ENCODE results near the gene RPS3.
A peak's percentile ranks its signal among the peaks of the same experiment; 100 is the strongest.
"Not testable (repeated sequence)": the region's sequence is repeated elsewhere in the genome, so short reads cannot be mapped to it uniquely, and the experiment has no call there.

The RPS3 gene

GRCh38 chr11:75388386-75389275, 10.7 kb upstream of the RPS3 start:
- no peak for TF ChIP-seq POLR2A (IDR thresholded peaks at IDR 0.05; ENCODE audit: low read depth, low read length)
- DNase-seq (ENCODE audit: insufficient read length, low spot score) (peak; percentile 57), FAIRE-seq (no peak)

GRCh38 chr11:75389276-75389605, 10.1 kb upstream of the RPS3 start:
- no peak for DNase-seq (ENCODE audit: insufficient read length, low spot score)
- no peak for FAIRE-seq
- TF ChIP-seq POLR2A (IDR thresholded peaks at IDR 0.05; ENCODE audit: low read depth, low read length) = no peak

DNA sequence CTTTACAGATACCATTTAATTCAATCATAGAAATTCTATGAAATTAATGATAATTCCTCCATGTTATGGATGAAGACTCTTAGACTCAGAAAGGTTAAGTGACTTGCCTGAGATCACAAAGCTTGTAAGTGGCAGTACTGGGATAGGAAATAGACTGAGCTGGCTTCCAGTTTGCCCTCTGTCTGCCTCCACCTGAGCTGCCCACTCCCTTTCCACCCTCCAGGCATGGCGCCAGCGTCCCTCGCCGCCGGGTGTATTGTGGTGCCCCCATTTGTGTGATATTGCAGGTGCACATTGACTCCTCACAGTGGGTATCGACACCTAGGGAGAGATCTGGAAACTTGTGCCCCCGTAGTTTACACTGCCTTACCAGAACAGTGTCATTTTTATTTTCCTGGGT, 9.4 kb upstream of the RPS3 start:
- no peak for FAIRE-seq
- TF ChIP-seq POLR2A (IDR thresholded peaks at IDR 0.05; ENCODE audit: low read depth, low read length) = no peak
- DNase-seq (ENCODE audit: insufficient read length, low spot score) = no peak

DNA sequence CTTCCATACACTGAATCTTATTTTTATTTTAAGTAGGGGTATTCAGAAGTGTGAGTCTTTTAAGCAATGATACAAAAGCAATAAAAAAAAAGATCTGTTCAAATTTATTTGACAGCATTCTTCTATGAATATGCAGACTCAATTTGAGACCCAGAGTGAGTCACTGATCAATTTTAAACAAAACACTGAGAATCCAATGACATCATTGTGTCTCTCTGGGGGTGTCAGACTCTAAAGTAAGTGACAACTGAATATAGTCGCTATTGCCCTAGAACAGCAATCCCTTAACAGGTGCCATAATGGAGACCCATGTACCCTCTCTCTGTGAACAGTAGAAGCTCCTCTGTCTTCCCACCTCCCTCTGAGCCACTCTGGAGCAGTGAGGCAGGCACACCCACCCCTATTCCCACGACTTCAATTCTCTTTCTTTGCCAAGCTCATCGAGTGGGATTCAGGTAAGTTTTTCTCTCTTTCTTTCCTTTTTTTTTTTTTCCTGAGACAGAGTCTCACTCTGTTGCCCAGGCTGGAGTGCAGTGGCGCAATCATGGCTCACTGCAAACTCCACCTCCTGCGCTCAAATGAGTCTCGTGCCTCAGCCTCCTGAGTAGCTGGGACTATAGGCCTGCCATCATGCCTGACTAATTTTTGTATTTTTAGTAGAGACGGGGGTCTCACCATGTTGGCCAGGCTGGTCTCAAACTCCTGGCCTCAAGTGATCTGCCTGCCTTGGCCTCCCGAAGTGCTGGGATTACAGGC, 5.1 kb upstream of the RPS3 start:
- no peak for TF ChIP-seq POLR2A (IDR thresholded peaks at IDR 0.05; ENCODE audit: low read depth, low read length)
- FAIRE-seq = no peak

GRCh38 chr11:75398906-75399305, 412 bp upstream of the RPS3 start:
- DNase-seq (ENCODE audit: insufficient read length, low spot score) (no peak), FAIRE-seq (no peak)

More for the DNA sequence above, 5.1 kb upstream of the RPS3 start:
- no peak for DNase-seq (ENCODE audit: insufficient read length, low spot score)

DNA sequence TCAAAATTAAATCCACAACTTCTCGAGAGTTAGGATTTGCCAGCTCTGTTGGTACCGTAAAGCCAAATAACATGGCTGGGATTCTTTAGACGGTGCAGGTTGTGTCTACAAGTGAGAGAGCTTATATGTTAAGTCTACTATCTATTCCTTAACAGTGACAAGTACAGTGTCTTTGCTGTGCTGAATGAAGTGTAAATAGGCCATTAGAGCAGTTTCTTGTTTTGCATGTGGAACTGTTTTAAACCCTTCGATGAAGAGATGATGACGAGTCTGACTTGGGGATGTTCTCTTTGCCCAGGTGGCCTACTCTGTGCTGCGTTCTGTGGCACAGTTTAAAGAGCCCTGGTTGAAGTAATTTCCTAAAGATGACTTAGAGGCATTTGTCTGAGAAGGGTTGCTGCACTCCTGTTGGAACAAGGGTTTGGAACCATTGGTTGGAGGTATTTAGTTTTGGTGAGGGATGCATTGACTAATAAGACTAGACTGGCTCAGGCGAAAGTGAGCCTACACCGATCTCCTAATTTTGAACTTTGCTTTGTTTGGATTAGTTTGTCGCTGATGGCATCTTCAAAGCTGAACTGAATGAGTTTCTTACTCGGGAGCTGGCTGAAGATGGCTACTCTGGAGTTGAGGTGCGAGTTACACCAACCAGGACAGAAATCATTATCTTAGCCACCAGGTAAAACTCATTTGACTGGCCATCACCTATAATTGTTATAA, 988 bp downstream of the RPS3 start:
- DNase-seq (ENCODE audit: insufficient read length, low spot score) (no peak), FAIRE-seq (no peak)
- TF ChIP-seq POLR2A (IDR thresholded peaks at IDR 0.05; ENCODE audit: low read depth, low read length) = no peak

More at GRCh38 chr11:75398906-75399305, 412 bp upstream of the RPS3 start:
- no peak for TF ChIP-seq POLR2A (IDR thresholded peaks at IDR 0.05; ENCODE audit: low read depth, low read length)

GRCh38 chr11:75402002-75402773, 2.9 kb downstream of the RPS3 start:
- no peak for TF ChIP-seq POLR2A (IDR thresholded peaks at IDR 0.05; ENCODE audit: low read depth, low read length)
- FAIRE-seq (no peak), DNase-seq (ENCODE audit: insufficient read length, low spot score) (no peak)

- DNase-seq (ENCODE audit: insufficient read length, low spot score) (no peak), FAIRE-seq (no peak)
- no peak for TF ChIP-seq POLR2A (IDR thresholded peaks at IDR 0.05; ENCODE audit: low read depth, low read length)
Measured at GRCh38 chr11:75403037-75403436, 3.7 kb downstream of the RPS3 start.

DNA sequence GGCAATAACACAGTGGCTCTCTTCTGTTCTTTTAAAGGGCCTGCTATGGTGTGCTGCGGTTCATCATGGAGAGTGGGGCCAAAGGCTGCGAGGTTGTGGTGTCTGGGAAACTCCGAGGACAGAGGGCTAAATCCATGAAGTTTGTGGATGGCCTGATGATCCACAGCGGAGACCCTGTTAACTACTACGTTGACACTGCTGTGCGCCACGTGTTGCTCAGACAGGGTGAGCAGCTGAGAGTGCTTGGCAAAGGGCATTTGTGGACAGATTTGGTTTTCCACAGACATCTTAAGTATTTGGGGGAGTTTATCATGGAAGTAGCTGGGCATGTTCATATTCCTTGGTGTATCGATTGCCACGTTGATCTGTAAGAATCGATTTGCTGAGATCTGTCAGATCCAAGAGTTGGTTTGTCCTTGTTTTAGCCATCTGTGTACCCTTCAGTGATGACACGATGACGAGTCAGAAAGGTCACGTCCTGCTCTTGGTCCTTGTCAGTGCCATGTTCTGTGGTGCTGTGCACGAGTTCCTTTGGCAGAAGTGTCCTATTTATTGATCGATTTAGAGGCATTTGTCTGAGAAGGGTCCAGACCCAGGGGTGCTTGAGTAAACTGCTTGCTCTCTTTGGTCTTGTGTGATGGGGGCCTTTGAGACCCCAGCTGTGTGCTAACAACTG, 4.8 kb downstream of the RPS3 start:
- no peak for TF ChIP-seq POLR2A (IDR thresholded peaks at IDR 0.05; ENCODE audit: low read depth, low read length)
- DNase-seq (ENCODE audit: insufficient read length, low spot score) = no peak
- FAIRE-seq = no peak

DNA sequence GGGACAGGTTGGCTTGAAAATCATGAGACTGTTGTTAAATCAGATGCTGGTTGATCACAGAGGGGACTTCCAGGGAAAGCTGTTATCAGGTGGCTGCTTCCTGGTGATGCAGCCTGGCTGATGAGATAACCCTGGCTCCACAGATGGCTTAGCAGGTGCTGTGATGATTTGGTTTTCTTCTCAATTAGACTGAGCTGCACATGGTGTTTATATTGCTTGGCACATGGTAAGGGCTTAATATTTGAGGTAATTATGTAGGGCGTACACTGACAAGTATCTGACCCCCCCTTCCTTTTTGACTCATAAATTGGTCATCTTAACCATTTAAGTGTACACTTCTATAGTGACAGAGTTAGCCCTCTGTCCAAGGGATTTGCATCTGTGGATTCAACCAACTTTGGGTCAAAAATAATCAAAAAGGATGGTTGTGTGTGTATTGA, 7.0 kb downstream of the RPS3 start:
- no peak for DNase-seq (ENCODE audit: insufficient read length, low spot score)
- no peak for FAIRE-seq

DNA sequence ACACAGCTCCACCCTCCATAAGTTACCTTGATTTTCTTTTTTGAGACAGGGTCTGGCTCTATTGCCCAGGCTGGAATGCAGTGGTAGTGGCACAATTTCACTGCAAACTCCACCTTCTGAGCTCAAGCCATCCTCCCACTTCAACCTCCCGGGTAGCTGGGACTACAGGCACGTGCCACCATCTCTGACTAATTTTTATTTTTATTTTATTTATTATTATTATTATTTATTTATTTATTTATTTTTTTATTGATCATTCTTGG, 9.6 kb downstream of the RPS3 start:
- DNase-seq (ENCODE audit: insufficient read length, low spot score) (no peak), FAIRE-seq (no peak)
- TF ChIP-seq POLR2A (IDR thresholded peaks at IDR 0.05; ENCODE audit: low read depth, low read length) = no peak

More for the DNA sequence above, 7.0 kb downstream of the RPS3 start:
- no peak for TF ChIP-seq POLR2A (IDR thresholded peaks at IDR 0.05; ENCODE audit: low read depth, low read length)

DNA sequence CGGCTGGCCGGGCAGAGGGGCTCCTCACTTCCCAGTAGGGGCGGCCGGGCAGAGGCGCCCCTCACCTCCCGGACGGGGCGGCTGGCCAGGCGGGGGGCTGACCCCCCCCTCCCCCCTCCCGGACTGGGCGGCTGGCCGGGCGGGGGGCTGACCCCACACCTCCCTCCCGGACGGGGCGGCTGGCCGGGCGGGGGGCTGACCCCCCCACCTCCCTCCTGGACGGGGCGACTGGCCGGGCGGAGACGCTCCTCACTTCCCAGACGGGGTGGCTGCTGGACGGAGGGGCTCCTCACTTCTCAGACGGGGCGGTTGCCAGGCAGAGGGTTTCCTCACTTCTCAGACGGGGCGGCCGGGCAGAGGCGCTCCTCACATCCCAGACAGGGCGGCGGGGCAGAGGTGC, 10.7 kb downstream of the RPS3 start:
- not testable (repeated sequence) for FAIRE-seq; DNase-seq (ENCODE audit: insufficient read length, low spot score)

DNA sequence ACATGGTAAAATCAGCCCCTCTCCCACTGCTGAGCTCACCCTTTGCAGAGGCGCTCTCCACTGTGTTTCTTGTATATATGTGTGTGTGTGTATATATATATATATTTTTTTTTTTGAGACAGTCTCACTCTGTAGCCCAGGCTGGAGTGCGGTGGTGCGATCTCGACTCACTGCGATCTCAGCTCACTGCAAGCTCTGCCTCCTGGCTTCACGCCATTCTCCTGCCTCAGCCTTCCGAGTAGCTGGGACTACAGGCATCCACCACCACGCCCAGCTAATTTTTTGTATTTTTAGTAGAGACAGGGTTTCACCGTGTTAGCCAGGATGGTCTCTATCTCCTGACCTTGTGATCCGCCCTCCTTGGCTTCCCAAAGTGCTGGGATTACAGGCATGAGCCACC, 13.8 kb downstream of the RPS3 start:
- not testable (repeated sequence) for FAIRE-seq; DNase-seq (ENCODE audit: insufficient read length, low spot score)
